Amniotic stem cell (primary cell): ENCODE measurements around the gene LMO3.

Experiments used
- DNase-seq: peaks from one replicate; lab custom pipeline; 2025; lab: John Stamatoyannopoulos, UW

Gene LMO3

GRCh38 chr12:16600525-16600924, 5.4 kb downstream of the LMO3 start:
- DNase-seq, result no peak

- no peak for DNase-seq
Observed at GRCh38 chr12:16599081-16599480, 6.9 kb downstream of the LMO3 start.

GRCh38 chr12:16594797-16595196, 11.2 kb downstream of the LMO3 start:
- no peak for DNase-seq

GRCh38 chr12:16593546-16593945, 12.4 kb downstream of the LMO3 start:
- DNase-seq, result no peak

- no peak for DNase-seq
Observed at GRCh38 chr12:16590645-16591044, 15.3 kb downstream of the LMO3 start.

DNA sequence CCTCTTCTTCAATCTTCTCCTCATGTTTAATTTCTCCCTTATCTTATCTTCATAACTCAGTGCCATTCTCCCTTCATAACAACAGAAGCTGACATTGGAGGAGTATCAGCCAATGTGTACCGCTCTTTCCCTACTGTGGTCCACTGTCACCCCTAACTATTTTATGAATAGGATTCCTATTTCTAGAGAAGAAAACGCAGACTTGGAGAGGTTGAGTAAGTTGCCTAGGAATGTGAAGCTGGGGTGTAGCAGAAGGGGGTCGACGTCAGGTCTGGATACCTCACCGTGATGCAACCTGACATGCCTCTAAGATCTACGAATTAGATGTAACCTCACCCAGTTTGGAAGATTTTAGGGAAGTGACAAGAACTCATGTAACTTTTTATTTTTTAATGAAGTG, 17.1 kb downstream of the LMO3 start:
- no peak for DNase-seq

DNA sequence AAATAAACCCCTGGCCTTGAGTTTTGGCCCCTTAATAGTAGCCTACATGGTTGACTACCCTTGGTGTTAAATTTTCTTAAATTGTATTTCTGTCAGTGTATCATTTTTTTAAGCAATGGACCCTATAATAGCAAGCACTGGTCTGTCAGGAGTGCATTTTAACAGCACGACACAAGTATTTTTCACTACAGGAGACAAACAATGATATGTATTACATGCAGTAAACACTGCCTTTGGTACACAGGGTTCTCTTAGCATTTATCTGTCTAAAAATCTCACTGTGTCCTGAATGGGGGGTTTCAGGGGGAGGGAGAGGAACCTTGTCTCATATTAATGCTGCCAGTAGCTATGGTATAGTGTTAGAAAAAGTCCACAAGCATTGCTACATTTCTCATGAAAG, 18.4 kb downstream of the LMO3 start:
- no peak for DNase-seq

- no peak for DNase-seq
Observed at GRCh38 chr12:16587110-16587453, 18.9 kb downstream of the LMO3 start.

- DNase-seq, result no peak
Observed at GRCh38 chr12:16586350-16587109, 19.4 kb downstream of the LMO3 start.

GRCh38 chr12:16585781-16586180, 20.2 kb downstream of the LMO3 start:
- DNase-seq, result no peak

- no peak for DNase-seq
Observed at GRCh38 chr12:16583969-16584745, 21.8 kb downstream of the LMO3 start.

DNA sequence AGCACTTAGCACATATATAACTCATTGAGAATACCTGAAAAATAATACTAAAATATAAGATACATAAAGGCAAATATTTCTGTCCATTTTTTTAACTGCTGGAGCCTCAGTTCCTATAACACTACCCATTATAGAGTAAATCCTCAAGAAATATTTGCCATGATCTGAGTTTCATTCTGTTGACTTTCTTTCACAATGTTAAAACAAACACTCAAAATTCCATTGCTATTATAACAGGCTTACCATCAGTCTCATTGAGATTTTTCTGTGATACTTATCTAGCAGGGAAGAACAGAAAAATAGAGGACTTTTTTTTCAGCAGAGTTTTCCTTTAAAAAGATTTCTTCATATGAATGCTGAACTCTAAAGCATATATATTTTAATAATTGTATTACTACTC, 24.5 kb downstream of the LMO3 start:
- DNase-seq, result no peak

DNA sequence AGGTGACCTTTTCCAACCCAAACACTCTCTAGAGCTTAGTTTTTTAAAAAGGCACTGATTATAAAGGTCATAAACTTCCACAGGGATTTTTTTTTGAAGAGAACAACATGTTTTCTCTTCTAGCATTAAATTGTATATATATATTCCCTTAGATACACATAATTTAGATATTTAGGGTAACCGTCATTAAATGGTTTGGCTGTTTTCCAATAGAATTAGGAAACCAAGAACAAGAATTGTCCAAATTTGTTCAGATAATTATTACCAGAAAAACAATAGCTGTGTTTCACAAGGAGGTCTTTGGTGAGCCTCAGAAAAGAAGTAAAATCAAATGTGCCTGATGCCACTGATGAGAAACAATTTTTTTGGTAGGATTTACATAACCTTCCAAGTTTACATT, 26.9 kb downstream of the LMO3 start:
- DNase-seq, result no peak

DNA sequence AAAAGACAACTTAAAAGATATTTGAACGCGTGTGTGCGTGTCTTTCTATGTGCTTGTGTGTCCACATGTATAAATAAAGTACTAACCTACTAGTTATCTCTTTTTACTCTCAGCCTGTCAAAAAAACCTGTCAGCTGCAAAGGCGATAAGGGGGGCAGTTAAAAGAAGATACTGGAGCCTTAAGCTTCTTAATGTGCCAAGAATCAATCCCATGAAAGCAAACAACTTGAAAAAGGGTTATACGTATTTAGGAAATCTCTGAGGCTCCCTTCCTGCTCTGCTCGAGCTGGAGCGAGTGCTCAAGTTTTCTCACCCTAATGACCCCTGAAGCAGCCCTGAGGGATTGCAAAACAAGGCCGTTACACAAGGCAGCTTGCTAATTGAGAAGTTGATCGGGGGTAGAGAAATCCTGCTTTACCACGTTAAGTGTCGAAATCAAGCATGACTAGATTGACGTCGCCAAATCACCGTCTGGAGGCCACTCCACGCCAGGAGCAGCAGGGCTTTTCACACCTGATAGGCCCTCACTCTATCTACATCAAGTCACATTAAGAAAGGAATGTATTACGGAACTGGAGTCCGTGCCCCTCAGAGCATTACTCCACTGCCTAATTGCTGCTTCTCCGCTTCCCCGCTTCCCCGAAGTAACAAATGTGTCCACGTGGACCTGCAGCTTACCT, 32.4 kb downstream of the LMO3 start:
- no peak for DNase-seq

DNA sequence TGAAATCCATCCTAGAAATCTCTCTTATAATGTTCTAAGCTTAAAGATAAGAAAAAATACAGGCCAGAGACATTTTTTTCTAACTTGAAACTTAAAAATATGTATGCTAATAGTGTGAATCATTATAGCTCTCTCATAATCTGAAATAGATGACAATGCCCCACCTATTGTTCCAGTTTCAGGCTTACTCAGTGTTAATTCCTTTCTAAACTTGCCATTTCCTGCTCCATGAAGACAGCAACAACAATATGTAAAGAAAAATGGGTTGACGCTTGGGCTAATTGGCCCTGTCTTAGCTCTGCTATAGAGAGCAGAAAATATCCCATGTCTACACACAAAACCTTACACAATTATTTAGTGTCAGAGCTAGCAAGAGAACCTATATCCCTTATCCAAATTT, 37.1 kb downstream of the LMO3 start:
- DNase-seq, result no peak

- no peak for DNase-seq
Observed at GRCh38 chr12:16564675-16565074, 41.3 kb downstream of the LMO3 start.

DNA sequence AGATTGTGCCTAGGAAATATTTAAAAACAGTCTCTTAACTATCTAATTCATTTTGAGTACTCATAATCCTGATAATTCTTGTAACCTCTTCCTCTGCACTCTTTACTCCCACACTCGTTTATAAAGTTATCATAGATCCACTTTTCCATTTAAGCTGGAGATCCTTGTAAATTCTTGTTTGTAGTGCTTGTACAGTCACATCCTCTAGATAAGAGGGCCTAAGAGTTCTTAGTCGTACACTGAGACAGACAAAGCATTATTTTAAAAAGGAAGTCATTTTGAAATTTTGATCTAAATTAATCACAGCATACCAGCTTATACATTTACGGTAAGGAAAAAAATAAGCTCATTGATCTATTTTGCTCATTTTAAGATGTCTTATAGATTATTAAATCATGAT, 42.5 kb downstream of the LMO3 start:
- no peak for DNase-seq

- DNase-seq, result no peak
Observed at GRCh38 chr12:16562921-16563320, 43.0 kb downstream of the LMO3 start.

DNA sequence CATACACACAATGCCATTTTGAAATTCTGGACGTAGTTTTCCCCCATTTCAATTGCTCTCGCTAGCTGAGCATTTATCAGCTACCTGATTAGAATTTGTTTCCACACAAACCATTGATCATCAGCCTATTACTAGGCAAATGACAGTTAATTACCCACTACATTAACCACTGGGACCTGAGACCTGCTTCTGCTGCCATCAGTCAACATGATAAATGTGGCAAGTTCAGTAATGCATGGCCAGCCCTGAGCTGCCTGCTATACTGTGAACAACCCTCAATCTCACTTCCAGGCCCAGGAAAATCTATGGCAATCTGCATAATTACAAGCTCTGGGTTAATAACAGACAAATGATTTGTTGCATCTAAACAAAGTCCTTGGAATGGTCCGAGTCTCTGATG, 43.5 kb downstream of the LMO3 start:
- DNase-seq, result no peak

GRCh38 chr12:16560273-16560672, 45.7 kb downstream of the LMO3 start:
- DNase-seq, result no peak

GRCh38 chr12:16555630-16556029, 50.3 kb downstream of the LMO3 start:
- no peak for DNase-seq

DNA sequence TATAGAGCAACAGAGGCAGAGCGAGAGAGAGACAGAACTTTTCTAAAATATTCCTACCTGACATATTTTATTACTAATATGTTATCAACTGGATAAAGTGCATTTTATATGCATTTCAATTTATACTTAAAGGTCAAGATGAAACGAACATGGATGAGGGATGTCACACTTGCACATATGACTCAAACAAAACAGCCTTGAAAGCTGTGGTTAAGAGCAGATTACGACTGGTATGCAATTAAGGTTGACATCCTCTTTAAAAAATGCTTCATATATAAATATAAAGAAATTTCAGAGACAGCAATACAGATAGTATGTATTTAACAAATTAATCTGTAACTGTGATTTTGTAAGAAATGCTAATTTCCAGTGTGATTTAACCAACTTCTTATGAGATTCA, 52.5 kb downstream of the LMO3 start:
- DNase-seq, result no peak

GRCh38 chr12:16552301-16552700, 53.7 kb downstream of the LMO3 start:
- DNase-seq, result no peak
